ENCODE results near the gene ACSL4. TPM values are rescaled to one million over a fixed set of nuclear protein-coding genes. Genes with fewer than 3 reads are reported as not detected.

ACSL4 gene
- total RNA-seq, 1 donor from 2014 or later = 15.0 TPM

GRCh38 chrX:109774706-109775105 is 41.6 kb upstream of the ACSL4 start:
- Mint-ChIP-seq H3K36me3 (peaks cover 3% of the 10 kb centered on the region), H3K9me3 (peaks cover 24% of the 10 kb centered on the region), H3K4me3 (no peak overlapping the region), H3K4me1 (no peaks in the 10 kb centered on the region), H3K27ac (no peak overlapping the region), H3K27me3 (ENCODE audit: low read depth) (no peaks in the 10 kb centered on the region)
- no peak for DNase-seq (ENCODE audit: low spot score in 2 of 2, unreplicated experiment in 2 of 2)
- TF ChIP-seq, protein P1, sequence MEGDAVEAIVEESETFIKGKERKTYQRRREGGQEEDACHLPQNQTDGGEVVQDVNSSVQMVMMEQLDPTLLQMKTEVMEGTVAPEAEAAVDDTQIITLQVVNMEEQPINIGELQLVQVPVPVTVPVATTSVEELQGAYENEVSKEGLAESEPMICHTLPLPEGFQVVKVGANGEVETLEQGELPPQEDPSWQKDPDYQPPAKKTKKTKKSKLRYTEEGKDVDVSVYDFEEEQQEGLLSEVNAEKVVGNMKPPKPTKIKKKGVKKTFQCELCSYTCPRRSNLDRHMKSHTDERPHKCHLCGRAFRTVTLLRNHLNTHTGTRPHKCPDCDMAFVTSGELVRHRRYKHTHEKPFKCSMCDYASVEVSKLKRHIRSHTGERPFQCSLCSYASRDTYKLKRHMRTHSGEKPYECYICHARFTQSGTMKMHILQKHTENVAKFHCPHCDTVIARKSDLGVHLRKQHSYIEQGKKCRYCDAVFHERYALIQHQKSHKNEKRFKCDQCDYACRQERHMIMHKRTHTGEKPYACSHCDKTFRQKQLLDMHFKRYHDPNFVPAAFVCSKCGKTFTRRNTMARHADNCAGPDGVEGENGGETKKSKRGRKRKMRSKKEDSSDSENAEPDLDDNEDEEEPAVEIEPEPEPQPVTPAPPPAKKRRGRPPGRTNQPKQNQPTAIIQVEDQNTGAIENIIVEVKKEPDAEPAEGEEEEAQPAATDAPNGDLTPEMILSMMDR (IDR thresholded peaks at IDR 0.05; ENCODE audit: unreplicated experiment) = no peak

GRCh38 chrX:109774136-109774535 is 41.1 kb upstream of the ACSL4 start:
- no peak for DNase-seq (ENCODE audit: low spot score in 2 of 2, unreplicated experiment in 2 of 2)
- peaks cover 7% of the 10 kb centered on the region for H3K36me3 Mint-ChIP-seq
- TF ChIP-seq, protein P1 (IDR thresholded peaks at IDR 0.05; ENCODE audit: unreplicated experiment) = no peak
- peaks cover 29% of the 10 kb centered on the region for H3K9me3 Mint-ChIP-seq
- H3K27me3 Mint-ChIP-seq (ENCODE audit: low read depth) = no peaks in the 10 kb centered on the region
- no peaks in the 10 kb centered on the region for H3K4me1 Mint-ChIP-seq
- no peak overlapping the region for H3K27ac Mint-ChIP-seq
- no peak overlapping the region for H3K4me3 Mint-ChIP-seq

DNA sequence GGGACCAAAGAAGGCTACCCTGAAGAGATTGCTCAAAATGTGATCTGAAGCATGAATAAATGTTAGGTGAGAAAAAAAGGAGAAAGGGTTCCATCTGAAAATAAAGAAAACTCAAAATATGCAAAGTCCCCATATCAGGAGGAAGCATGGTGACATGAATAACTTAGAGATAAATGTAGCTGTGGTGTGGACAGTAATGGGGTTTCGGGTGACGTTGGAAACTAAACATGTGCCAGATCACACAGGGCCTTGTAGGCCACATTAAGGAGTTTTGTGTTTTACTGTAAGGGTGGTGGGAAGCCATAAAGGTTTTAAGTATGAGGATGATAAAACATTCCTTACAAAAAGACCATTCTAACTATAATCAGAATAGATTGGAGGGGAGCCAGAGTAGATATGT is 40.3 kb upstream of the ACSL4 start:
- TF ChIP-seq, protein P1 (IDR thresholded peaks at IDR 0.05; ENCODE audit: unreplicated experiment) = no peak
- no peak overlapping the region for H3K27ac Mint-ChIP-seq
- no peak for DNase-seq (ENCODE audit: low spot score in 2 of 2, unreplicated experiment in 2 of 2)

DNA sequence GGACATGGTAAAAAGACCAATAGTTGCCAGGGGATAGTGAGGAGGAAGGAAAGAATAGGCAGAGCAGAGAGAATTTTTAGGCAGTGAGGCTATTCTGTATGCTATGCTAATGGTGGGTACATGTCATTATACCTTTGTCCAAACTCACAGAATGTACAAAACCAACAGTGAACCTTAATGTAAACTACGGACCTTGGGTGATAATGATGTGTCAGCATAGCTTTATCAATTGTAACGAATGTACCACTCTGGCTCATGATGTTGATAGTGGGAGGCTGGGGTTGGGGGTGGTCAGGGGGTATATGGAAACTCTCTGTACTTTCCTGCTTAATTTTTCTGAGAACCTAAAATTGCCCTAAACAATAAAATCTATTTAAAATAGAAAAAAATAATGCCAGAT is 37.7 kb upstream of the ACSL4 start:
- TF ChIP-seq, protein P1 (IDR thresholded peaks at IDR 0.05; ENCODE audit: unreplicated experiment) = no peak
- peaks cover 41% of the 10 kb centered on the region for H3K9me3 Mint-ChIP-seq
- peaks cover 7% of the 10 kb centered on the region for H3K36me3 Mint-ChIP-seq
- H3K4me3 Mint-ChIP-seq = no peak overlapping the region
- H3K4me1 Mint-ChIP-seq = no peaks in the 10 kb centered on the region
- no peaks in the 10 kb centered on the region for H3K27me3 Mint-ChIP-seq (ENCODE audit: low read depth)
- DNase-seq (ENCODE audit: low spot score in 2 of 2, unreplicated experiment in 2 of 2) = no peak
- no peak overlapping the region for H3K27ac Mint-ChIP-seq

More for the DNA sequence above, 40.3 kb upstream of the ACSL4 start:
- H3K4me3 Mint-ChIP-seq = no peak overlapping the region
- peaks cover 7% of the 10 kb centered on the region for H3K36me3 Mint-ChIP-seq
- peaks cover 29% of the 10 kb centered on the region for H3K9me3 Mint-ChIP-seq
- H3K27me3 Mint-ChIP-seq (ENCODE audit: low read depth) = no peaks in the 10 kb centered on the region
- H3K4me1 Mint-ChIP-seq = no peaks in the 10 kb centered on the region

DNA sequence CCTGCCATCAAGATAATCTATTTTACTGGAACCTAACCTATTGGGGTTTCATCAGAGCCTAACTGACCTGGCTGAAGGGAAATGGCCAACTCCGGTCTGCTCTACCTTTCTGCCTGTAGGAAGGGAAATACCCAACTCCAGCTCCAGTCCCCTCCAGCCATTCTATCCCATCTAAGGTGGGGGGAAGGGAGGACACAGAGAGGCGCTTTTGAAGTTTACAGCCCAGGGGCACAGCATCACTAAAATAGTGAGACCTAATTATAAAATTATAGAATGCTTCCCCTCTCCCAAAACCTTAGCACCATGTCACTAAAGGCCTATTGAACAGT is 27.8 kb upstream of the ACSL4 start:
- peak overlapping the region; percentile 86 for H3K27ac Mint-ChIP-seq

More for the DNA sequence above, 27.8 kb upstream of the ACSL4 start:
- H3K4me1 Mint-ChIP-seq = peaks cover 23% of the 10 kb centered on the region
- H3K9me3 Mint-ChIP-seq = peaks cover 31% of the 10 kb centered on the region
- no peaks in the 10 kb centered on the region for H3K36me3 Mint-ChIP-seq
- DNase-seq (ENCODE audit: low spot score in 2 of 2, unreplicated experiment in 2 of 2) = no peak
- no peak overlapping the region for H3K4me3 Mint-ChIP-seq
- H3K27me3 Mint-ChIP-seq (ENCODE audit: low read depth) = no peaks in the 10 kb centered on the region
- TF ChIP-seq, protein P1 (IDR thresholded peaks at IDR 0.05; ENCODE audit: unreplicated experiment) = no peak

Data from mesothelial cell of epicardium (in vitro differentiated cells).